ENCODE data around the gene FAM20C. TPM values are rescaled to one million over a fixed set of nuclear protein-coding genes. Genes with fewer than 3 reads are reported as not detected.

Gene FAM20C
- total and polyA plus RNA-seq, 3 experiments from 2014 or later = 3.2 to 3.6 TPM; not detected in 1

DNA sequence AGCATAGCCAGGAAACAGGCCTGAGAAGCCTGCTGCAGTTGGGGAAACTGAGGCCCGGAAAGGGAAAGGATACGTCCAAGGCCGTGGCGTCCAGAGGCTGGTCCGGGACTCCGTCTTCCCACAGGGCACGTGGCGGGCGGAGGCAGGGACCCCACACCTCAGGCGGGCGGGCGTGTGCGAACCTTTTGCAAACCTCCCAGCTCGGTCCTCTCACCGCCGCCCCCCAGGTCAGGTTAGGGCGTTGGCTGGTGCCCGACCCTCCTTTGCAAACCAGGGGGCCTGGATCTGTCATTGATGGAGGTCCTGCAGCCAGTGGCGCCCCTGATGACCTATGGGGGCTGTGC is 19.3 kb downstream of the FAM20C start:
- no peaks in the 10 kb centered on the region for H3K9me3 Mint-ChIP-seq
- H3K4me1 Mint-ChIP-seq = no peaks in the 10 kb centered on the region
- H3K27me3 Mint-ChIP-seq = no peaks in the 10 kb centered on the region
- H3K4me3 Mint-ChIP-seq = no peak overlapping the region
- no peaks in the 10 kb centered on the region for H3K9me3 ChIP-seq (ENCODE audit: low read length)
- no peaks in the 10 kb centered on the region for H3K36me3 ChIP-seq (ENCODE audit: insufficient read depth, low read length)
- no peaks in the 10 kb centered on the region for H3K27me3 ChIP-seq (ENCODE audit: insufficient read depth, low read length, poor library complexity, severe bottlenecking)
- ChIA-PET CTCF (no interaction called here), POLR2A (no interaction called here)
- no peaks in the 10 kb centered on the region for H3K36me3 Mint-ChIP-seq
- no peak overlapping the region for H3K27ac Mint-ChIP-seq
- no peak overlapping the region for H3K27ac ChIP-seq (ENCODE audit: low read depth, low read length)
- no peaks in the 10 kb centered on the region for H3K4me1 ChIP-seq (ENCODE audit: insufficient read depth, low read length)
- DNase-seq = no peak
- H3K4me3 ChIP-seq (ENCODE audit: low read length) = no peak overlapping the region

DNA sequence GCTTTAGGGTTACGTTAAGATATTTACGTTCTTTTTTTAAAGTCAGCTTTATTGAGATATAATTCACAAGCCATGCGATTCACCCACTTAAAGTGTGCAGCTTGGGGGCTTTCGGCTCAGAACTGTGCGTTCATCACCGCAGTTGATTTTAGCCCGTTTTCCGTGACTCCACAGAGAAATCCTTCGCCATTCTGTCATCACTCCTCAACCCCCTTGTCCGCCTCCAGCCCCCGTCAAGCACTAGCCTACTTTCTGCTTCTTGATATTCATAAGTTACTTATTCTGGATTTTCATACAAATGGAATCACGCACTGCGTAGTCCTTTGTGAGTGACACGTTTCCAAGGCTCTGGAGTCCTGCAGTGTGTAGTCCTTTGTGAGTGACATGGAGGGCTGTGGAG is 20.4 kb downstream of the FAM20C start:
- Mint-ChIP-seq H3K36me3 (no peaks in the 10 kb centered on the region), H3K4me1 (no peaks in the 10 kb centered on the region), H3K27ac (no peak overlapping the region), H3K9me3 (no peaks in the 10 kb centered on the region), H3K4me3 (no peak overlapping the region), H3K27me3 (no peaks in the 10 kb centered on the region)
- DNase-seq = no peak
- Histone ChIP-seq H3K36me3 (ENCODE audit: insufficient read depth, low read length) (no peaks in the 10 kb centered on the region), H3K27ac (ENCODE audit: low read depth, low read length) (no peak overlapping the region), H3K27me3 (ENCODE audit: insufficient read depth, low read length, poor library complexity, severe bottlenecking) (no peaks in the 10 kb centered on the region), H3K9me3 (ENCODE audit: low read length) (no peaks in the 10 kb centered on the region), H3K4me1 (ENCODE audit: insufficient read depth, low read length) (no peaks in the 10 kb centered on the region), H3K4me3 (ENCODE audit: low read length) (no peak overlapping the region)
- CTCF ChIA-PET = no interaction called here
- POLR2A ChIA-PET = no interaction called here

DNA sequence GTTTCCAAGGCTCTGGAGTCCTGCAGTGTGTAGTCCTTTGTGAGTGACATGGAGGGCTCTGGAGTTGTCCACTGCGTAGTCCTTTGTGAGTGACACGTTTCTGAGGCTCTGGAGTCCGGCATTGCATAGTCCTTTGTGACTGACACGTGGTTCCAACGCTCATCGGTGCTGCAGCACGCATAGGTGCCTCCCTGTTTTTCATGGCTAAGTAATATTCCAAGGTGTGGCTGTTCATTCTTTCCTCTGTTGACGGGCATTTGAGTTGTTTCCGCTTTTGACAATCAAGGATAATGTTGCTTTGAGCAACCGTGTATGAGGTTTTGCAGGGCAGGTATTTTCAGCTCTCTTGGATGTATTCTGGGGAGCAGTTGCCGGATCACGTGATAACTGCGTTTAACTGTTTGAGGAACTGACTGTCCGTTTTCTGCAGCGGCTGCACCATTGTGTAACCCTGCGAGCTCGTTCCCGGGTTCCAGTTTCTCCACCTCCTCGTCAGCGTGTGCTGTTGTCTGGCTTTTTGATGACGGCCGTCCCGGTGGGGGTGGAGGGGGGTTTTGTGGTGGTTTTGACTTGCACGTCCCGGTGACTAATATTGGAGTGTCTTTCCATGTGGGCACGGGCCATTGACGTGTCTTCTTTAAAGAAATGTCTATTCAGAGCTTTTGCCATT is 21.1 kb downstream of the FAM20C start:
- Mint-ChIP-seq H3K9me3 (no peaks in the 10 kb centered on the region), H3K27me3 (no peaks in the 10 kb centered on the region), H3K4me3 (no peak overlapping the region), H3K27ac (no peak overlapping the region), H3K4me1 (no peaks in the 10 kb centered on the region), H3K36me3 (no peaks in the 10 kb centered on the region)
- no peaks in the 10 kb centered on the region for H3K9me3 ChIP-seq (ENCODE audit: low read length)
- no peaks in the 10 kb centered on the region for H3K27me3 ChIP-seq (ENCODE audit: insufficient read depth, low read length, poor library complexity, severe bottlenecking)
- POLR2A ChIA-PET = no interaction called here
- H3K4me3 ChIP-seq (ENCODE audit: low read length) = no peak overlapping the region
- H3K36me3 ChIP-seq (ENCODE audit: insufficient read depth, low read length) = no peaks in the 10 kb centered on the region
- CTCF ChIA-PET = no interaction called here
- DNase-seq = no peak
- no peaks in the 10 kb centered on the region for H3K4me1 ChIP-seq (ENCODE audit: insufficient read depth, low read length)
- no peak overlapping the region for H3K27ac ChIP-seq (ENCODE audit: low read depth, low read length)

DNA sequence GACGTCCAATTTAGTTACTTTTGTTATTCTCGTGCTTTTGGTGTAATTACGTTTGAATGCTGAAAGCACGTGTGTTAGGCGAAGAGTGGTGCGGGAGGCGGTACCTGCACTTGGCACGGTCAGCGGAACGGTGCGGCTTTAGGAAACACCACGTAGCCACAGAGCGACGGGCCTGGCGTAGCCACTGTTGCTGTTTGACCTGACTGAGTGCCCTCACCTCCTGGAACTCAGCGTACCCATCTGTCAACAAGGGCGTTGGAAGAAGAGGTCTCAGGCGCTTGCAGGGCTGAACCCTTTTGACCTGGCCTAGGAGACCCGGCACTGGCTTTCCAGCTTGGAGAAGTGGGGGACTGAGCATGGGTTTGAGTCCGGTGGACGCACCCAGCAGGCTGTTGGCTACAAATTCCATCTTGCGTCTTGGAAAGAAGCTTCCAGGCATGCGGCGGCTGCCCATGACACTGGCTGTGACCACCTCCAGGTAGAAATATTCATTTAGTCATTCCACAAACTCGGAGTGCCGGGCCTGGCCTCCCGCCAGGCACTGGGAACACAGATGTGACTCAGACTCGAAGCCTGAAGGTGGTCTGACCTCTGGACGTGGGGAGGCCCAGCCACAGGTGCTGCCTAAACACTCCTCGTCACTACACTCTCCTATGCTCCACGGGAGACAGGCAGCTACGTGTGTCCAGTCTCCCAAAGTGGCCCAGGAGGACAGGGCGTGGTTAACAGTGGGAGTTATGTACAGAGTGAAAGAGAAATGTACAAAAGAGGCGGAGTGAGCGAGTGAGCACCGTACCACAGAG is 22.2 kb downstream of the FAM20C start:
- Histone ChIP-seq H3K4me1 (ENCODE audit: insufficient read depth, low read length) (no peaks in the 10 kb centered on the region), H3K36me3 (ENCODE audit: insufficient read depth, low read length) (no peaks in the 10 kb centered on the region), H3K27ac (ENCODE audit: low read depth, low read length) (no peak overlapping the region), H3K27me3 (ENCODE audit: insufficient read depth, low read length, poor library complexity, severe bottlenecking) (no peaks in the 10 kb centered on the region), H3K4me3 (ENCODE audit: low read length) (no peak overlapping the region), H3K9me3 (ENCODE audit: low read length) (no peaks in the 10 kb centered on the region)
- Mint-ChIP-seq H3K9me3 (no peaks in the 10 kb centered on the region), H3K4me3 (no peak overlapping the region), H3K4me1 (no peaks in the 10 kb centered on the region), H3K36me3 (no peaks in the 10 kb centered on the region), H3K27ac (peak overlapping the region in 1 of 8 donors; percentile 12), H3K27me3 (no peaks in the 10 kb centered on the region)
- no peak for DNase-seq
- ChIA-PET CTCF (no interaction called here), POLR2A (no interaction called here)

DNA sequence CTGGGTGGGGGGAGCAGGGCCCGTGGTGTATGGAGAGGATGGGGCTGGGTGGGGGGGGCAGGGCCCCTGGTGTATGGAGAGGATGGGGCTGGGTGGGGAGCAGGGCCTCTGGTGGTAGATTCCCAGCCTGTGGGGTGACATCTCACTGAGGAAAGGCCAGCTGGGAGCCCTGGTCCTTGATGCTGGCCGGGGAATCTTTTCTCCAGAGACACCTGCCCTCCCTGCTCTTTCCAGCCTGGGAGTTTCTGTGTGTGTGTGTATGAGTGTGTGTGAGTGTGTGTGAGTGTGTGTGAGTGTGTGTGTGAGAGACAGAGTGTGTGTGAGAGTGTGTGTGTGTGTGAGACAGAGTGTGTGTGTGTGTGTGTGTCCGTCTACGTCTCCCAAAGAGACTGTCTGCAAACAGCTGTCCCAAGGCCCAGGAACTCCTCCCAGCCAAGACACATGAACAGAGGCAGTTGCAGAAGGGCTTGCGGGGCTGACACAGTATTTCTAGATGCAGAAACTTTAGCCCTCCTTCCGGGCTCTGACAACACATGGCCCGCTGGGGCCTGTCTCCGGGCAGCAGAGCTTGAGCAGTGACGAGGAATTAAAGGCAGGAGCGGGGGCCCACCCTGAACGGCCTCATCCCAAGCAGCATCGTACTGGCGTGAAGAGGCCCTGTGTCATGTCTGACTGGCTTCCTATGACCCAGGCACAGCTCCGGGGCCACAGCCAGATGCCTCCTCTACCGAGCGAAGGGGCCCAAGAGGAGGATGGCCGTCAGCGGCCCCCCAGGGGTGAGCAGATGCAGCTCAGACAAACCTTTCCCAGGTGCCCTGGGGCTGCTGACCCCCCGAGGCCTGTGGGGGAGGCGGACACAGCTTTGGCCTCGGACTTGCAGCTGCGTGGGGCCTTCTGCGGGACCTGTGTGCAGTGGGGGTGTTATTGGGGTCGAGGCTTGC is 24.3 kb downstream of the FAM20C start:
- Histone ChIP-seq H3K36me3 (ENCODE audit: insufficient read depth, low read length) (no peaks in the 10 kb centered on the region), H3K27ac (ENCODE audit: low read depth, low read length) (no peak overlapping the region), H3K9me3 (ENCODE audit: low read length) (no peaks in the 10 kb centered on the region), H3K4me3 (ENCODE audit: low read length) (no peak overlapping the region), H3K27me3 (ENCODE audit: insufficient read depth, low read length, poor library complexity, severe bottlenecking) (no peaks in the 10 kb centered on the region), H3K4me1 (ENCODE audit: insufficient read depth, low read length) (no peaks in the 10 kb centered on the region)
- ChIA-PET CTCF (no interaction called here), POLR2A (no interaction called here)
- no peak overlapping the region for H3K4me3 Mint-ChIP-seq
- no peaks in the 10 kb centered on the region for H3K4me1 Mint-ChIP-seq
- no peak for DNase-seq
- H3K9me3 Mint-ChIP-seq = no peaks in the 10 kb centered on the region
- no peak overlapping the region for H3K27ac Mint-ChIP-seq
- no peaks in the 10 kb centered on the region for H3K36me3 Mint-ChIP-seq
- peaks cover 0 to 2% of the 10 kb centered on the region in 2 donors for H3K27me3 Mint-ChIP-seq

DNA sequence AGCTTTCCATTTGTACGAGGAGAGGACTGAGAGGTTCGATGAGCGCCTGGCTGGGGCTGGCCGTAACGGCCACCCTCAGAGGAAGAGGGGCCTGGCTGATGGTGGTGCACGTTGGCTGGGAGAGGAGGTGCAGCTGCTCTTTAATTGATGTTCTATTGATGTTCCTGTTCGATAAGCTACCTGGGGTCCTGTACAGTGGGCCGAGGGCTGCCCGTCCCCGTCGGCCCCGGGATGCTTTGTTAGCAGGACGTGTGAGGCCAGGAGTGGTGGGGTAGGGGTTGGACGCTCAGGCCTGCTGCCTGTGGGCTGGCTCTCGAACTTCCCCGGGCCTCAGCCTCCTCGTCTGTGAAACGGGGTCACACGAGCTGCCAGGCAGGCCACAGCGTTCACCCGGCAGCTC is 25.4 kb downstream of the FAM20C start:
- POLR2A ChIA-PET = no interaction called here
- H3K4me3 Mint-ChIP-seq = no peak overlapping the region
- peaks cover 0 to 2% of the 10 kb centered on the region in 2 donors for H3K27me3 Mint-ChIP-seq
- no peaks in the 10 kb centered on the region for H3K36me3 Mint-ChIP-seq
- no peak overlapping the region for H3K27ac Mint-ChIP-seq
- Histone ChIP-seq H3K36me3 (ENCODE audit: insufficient read depth, low read length) (no peaks in the 10 kb centered on the region), H3K4me1 (ENCODE audit: insufficient read depth, low read length) (no peaks in the 10 kb centered on the region), H3K9me3 (ENCODE audit: low read length) (no peaks in the 10 kb centered on the region), H3K27me3 (ENCODE audit: insufficient read depth, low read length, poor library complexity, severe bottlenecking) (no peaks in the 10 kb centered on the region), H3K4me3 (ENCODE audit: low read length) (no peak overlapping the region), H3K27ac (ENCODE audit: low read depth, low read length) (no peak overlapping the region)
- no peaks in the 10 kb centered on the region for H3K9me3 Mint-ChIP-seq
- H3K4me1 Mint-ChIP-seq = no peaks in the 10 kb centered on the region
- CTCF ChIA-PET = no interaction called here
- no peak for DNase-seq

DNA sequence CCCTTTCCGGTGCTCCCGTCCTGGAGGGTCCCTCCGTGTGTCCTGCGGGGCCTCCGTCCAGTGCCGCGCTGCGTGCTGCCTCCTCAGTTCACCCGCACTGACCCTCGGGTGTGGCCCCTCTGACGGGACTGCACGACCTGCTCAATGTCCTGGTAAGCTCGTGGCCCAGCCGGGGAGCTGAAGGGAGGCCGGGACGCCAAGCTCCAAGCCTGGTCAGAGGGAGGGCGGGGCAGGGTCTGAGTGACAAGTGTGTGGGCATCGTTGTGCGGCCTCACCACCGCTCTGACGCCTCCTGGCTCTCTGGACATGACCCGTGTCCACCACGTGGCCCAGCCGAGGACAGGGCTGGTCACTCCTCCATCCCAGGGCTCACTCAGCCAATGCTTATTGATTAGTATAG is 25.9 kb downstream of the FAM20C start:
- Histone ChIP-seq H3K36me3 (ENCODE audit: insufficient read depth, low read length) (no peaks in the 10 kb centered on the region), H3K27ac (ENCODE audit: low read depth, low read length) (no peak overlapping the region), H3K27me3 (ENCODE audit: insufficient read depth, low read length, poor library complexity, severe bottlenecking) (no peaks in the 10 kb centered on the region), H3K4me1 (ENCODE audit: insufficient read depth, low read length) (no peaks in the 10 kb centered on the region), H3K9me3 (ENCODE audit: low read length) (no peaks in the 10 kb centered on the region), H3K4me3 (ENCODE audit: low read length) (no peak overlapping the region)
- no peak for DNase-seq
- Mint-ChIP-seq H3K4me1 (no peaks in the 10 kb centered on the region), H3K27me3 (peaks cover 0 to 2% of the 10 kb centered on the region in 2 donors), H3K27ac (no peak overlapping the region), H3K36me3 (no peaks in the 10 kb centered on the region), H3K9me3 (no peaks in the 10 kb centered on the region), H3K4me3 (no peak overlapping the region)
- ChIA-PET POLR2A (no interaction called here), CTCF (no interaction called here)

DNA sequence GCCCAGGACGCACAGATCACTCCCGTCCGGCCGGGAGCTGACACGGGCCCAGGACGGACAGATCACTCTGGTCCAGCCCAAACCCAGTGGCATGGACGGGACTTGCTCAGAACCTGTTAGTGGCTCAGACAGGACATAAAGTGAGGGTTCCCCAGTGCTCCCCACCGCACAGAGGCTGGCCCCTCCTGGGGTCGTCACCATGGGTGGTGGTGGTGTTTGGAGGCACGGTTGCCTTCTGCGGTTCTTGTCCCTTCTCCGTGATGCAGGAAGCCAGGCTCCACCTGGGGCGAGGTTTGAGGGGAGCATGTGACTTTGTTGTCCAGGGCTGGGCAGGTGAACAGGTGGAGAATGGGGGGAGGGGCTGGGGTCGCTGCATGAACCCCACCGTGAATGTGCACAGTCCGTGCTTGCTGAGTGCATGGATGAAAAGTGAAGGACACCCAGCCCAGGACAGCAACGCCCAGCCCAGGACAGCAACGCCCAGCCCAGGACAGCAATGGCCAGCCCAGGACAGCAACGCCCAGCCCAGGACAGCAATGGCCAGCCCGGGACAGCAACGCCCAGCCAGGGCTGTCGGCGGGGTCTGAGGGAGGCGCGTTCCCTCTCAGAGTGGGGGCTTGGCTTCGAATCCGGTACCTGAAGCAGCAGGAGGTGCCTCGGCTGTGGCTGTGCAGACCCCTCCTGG is 26.7 kb downstream of the FAM20C start:
- no peaks in the 10 kb centered on the region for H3K36me3 ChIP-seq (ENCODE audit: insufficient read depth, low read length)
- CTCF ChIA-PET = no interaction called here
- no peak for DNase-seq
- no peak overlapping the region for H3K27ac ChIP-seq (ENCODE audit: low read depth, low read length)
- H3K27me3 ChIP-seq (ENCODE audit: insufficient read depth, low read length, poor library complexity, severe bottlenecking) = no peaks in the 10 kb centered on the region
- POLR2A ChIA-PET = no interaction called here
- H3K9me3 ChIP-seq (ENCODE audit: low read length) = no peaks in the 10 kb centered on the region
- Mint-ChIP-seq H3K27me3 (peaks cover 0 to 2% of the 10 kb centered on the region in 2 donors), H3K9me3 (no peaks in the 10 kb centered on the region), H3K36me3 (no peaks in the 10 kb centered on the region), H3K4me1 (no peaks in the 10 kb centered on the region), H3K4me3 (no peak overlapping the region), H3K27ac (no peak overlapping the region)
- H3K4me1 ChIP-seq (ENCODE audit: insufficient read depth, low read length) = no peaks in the 10 kb centered on the region
- no peak overlapping the region for H3K4me3 ChIP-seq (ENCODE audit: low read length)
